Measurements from ENCODE around the gene AFAP1L2.

The AFAP1L2 gene

DNA sequence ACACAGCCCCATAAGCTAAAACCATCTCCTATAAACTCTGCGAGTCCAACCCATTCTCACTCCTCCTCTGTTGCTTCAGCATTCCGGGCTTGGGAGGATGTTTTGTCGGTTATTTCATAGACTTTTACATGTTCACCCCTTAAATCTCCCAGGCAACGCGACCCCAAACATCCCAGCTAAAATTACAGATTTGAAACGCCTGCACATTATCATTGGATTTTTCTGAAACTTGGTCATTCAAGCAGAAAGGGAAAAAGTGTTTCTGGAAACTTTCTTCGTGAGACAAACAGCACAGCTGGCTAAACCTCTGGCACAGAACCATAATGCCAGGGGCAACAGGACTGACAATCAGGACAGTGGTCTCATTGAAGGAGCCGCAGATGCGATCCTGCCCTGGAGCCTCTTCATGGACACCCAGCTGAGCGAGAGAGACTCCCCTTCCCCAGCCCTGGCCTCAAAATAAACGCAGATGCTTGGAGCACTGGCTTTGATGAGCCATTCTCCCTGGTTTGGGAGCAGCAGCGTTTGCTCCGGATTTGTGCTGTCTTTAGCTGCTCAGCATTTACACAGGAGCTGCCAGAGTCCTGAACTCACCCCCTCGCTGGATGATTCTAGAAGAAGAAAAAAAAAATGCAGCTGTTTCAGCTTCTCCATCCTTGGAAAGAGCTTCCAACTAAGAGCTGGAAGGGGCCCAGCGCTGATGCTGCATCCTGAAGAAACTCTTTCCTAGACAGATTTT, 30.1 kb downstream of the AFAP1L2 start:
- H3K4me3 ChIP-seq (ENCODE audit: low read depth, low read length), result no peak overlapping the region
- TF ChIP-seq, protein P1, sequence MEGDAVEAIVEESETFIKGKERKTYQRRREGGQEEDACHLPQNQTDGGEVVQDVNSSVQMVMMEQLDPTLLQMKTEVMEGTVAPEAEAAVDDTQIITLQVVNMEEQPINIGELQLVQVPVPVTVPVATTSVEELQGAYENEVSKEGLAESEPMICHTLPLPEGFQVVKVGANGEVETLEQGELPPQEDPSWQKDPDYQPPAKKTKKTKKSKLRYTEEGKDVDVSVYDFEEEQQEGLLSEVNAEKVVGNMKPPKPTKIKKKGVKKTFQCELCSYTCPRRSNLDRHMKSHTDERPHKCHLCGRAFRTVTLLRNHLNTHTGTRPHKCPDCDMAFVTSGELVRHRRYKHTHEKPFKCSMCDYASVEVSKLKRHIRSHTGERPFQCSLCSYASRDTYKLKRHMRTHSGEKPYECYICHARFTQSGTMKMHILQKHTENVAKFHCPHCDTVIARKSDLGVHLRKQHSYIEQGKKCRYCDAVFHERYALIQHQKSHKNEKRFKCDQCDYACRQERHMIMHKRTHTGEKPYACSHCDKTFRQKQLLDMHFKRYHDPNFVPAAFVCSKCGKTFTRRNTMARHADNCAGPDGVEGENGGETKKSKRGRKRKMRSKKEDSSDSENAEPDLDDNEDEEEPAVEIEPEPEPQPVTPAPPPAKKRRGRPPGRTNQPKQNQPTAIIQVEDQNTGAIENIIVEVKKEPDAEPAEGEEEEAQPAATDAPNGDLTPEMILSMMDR (IDR thresholded peaks at IDR 0.05; ENCODE audit: low read depth, low read length), result no peak
- peak; percentile 56 for DNase-seq (ENCODE audit: low read depth, low spot score)
- in situ Hi-C loops (cut with HindIII; ENCODE audit: low sequenced_read_pairs), result no loop called here

DNA sequence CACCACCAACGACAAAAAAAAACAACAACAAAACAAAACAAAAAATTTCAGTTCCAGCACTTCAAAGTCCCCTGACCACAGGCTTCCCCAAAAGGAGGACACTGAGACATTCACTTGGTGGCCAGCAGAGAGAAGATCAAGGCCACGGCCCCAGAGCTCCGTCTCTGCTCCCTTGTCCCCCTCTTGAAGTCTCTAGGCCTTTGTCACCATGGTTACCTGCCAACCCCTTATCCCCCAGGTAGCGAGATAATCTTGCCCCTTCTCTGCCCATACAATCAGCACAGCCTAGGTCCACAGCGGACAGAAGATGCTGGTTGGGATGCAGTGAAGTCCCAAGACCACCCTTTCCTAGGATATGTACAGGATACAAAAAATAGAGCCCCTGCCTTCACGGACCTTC, 30.7 kb downstream of the AFAP1L2 start:
- DNase-seq (ENCODE audit: low read depth, low spot score), result no peak
- H3K4me3 ChIP-seq (ENCODE audit: low read depth, low read length), result no peak overlapping the region
- in situ Hi-C loops (cut with HindIII; ENCODE audit: low sequenced_read_pairs), result no loop called here
- TF ChIP-seq, protein P1 (IDR thresholded peaks at IDR 0.05; ENCODE audit: low read depth, low read length), result no peak

DNA sequence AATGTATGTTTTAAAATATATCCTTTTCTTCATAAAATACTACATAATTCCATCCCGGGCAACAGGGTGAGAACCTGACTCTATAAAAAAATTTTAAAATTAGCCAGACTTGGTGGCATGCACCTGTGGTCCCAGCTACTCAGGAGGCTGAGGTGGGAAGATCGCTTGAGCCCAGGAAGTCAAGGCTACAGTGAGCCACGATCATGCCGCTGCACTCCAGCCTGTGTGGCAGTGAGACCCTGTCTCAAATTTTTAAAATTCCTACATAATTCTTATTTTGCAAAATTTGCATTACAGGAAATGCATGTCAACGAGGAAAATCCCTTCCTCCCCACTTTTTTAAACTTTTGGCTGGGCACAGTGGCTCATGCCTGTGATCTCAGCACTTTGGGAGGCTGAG, 31.3 kb downstream of the AFAP1L2 start:
- in situ Hi-C loops (cut with HindIII; ENCODE audit: low sequenced_read_pairs), result no loop called here
- H3K4me3 ChIP-seq (ENCODE audit: low read depth, low read length), result no peak overlapping the region
- TF ChIP-seq, protein P1 (IDR thresholded peaks at IDR 0.05; ENCODE audit: low read depth, low read length), result no peak
- no peak for DNase-seq (ENCODE audit: low read depth, low spot score)

DNA sequence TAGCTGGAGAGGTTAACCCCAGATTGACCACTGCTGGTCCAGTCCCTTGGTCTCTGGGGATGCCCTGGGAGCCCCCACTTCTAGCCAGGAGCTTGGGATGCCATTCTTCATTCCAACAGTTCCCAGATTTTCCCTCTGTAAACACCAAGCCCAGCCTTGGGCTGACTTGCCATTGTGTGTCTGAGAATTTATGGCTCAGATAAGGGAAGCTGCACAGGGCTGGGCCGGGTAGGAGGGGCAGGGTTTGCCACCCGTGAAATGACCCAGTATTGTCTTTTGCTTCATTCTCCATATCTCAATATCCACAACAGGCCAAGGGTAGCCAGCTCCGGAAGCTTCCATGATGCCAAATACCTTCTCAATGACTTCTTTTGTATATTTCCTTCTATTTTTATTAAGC, 32.1 kb downstream of the AFAP1L2 start:
- H3K4me3 ChIP-seq (ENCODE audit: low read depth, low read length), result no peak overlapping the region
- TF ChIP-seq, protein P1 (IDR thresholded peaks at IDR 0.05; ENCODE audit: low read depth, low read length), result no peak
- in situ Hi-C loops (cut with HindIII; ENCODE audit: low sequenced_read_pairs), result no loop called here
- DNase-seq (ENCODE audit: low read depth, low spot score), result no peak

DNA sequence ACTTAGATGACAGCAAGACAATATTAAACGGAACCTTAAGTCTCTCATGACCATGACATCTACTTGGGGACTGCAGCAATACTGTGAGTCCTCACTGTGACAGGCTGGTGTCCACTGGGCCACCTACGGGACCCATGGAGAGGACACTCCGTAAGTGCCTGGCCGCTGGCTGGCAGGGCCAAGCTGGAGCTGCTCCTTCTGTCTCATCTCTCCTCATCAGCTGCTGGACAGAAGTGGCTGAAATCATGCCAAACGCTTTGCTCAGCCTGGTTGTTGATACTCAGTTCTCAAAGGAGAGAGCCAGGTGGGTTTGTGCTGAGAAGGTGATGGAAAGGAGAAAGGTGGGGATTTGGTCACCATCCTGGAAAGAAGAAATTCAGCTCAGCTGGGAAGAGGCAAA, 33.3 kb downstream of the AFAP1L2 start:
- H3K4me3 ChIP-seq (ENCODE audit: low read depth, low read length), result no peak overlapping the region
- no peak for DNase-seq (ENCODE audit: low read depth, low spot score)
- TF ChIP-seq, protein P1 (IDR thresholded peaks at IDR 0.05; ENCODE audit: low read depth, low read length), result no peak
- in situ Hi-C loops (cut with HindIII; ENCODE audit: low sequenced_read_pairs), result no loop called here

DNA sequence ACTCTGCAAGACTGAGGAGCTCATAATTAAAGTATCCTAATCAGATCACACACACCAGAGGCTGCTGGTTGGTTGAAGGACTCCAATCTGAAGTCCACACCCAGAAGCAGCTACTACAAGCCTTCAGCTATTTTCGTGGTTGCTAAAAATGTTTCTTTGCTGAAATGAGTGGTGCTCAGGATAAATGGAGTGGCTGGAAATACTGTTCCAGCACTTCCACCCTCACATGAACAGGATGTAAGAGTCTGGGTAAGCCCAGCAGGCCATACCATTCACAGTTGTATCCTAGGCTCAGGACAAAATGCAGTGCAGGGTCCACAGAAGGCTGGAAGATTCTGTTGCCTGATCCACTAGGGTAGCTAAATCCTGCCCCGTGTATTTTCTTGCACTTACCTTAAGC, 34.1 kb downstream of the AFAP1L2 start:
- in situ Hi-C loops (cut with HindIII; ENCODE audit: low sequenced_read_pairs), result no loop called here

More for the DNA sequence above, 34.1 kb downstream of the AFAP1L2 start:
- no peak for DNase-seq (ENCODE audit: low read depth, low spot score)
- no peak overlapping the region for H3K4me3 ChIP-seq (ENCODE audit: low read depth, low read length)
- TF ChIP-seq, protein P1 (IDR thresholded peaks at IDR 0.05; ENCODE audit: low read depth, low read length), result no peak

Data from astrocyte of the spinal cord (primary cell).